Breast epithelium (tissue), 3 donors: Measurements from ENCODE around the gene OR51V1.

Source experiments
- CTCF ChIP-seq, 3 donors: fragments of 450-650 bp; IDR thresholded peaks; one replicate each; pipeline ENCODE4 v1.5.1; 2016 to 2017; ENCODE audit warnings: antibody characterized with exemption in 3 of 3, mild to moderate bottlenecking in 3 of 3, moderate library complexity in 3 of 3
- POLR2A ChIP-seq: fragments of 450-650 bp; IDR thresholded peaks from one replicate; pipeline ENCODE4 v1.6.1; 2016; ENCODE audit warnings: antibody characterized with exemption, mild to moderate bottlenecking, moderate library complexity

GRCh38 chr11:5154657-5155056, 45.8 kb downstream of the OR51V1 start, which contains the start of gene OR52A1:
- TF ChIP-seq POLR2A: no peak
- no peak for TF ChIP-seq CTCF (IDR thresholded peaks at IDR 0.05)
